Stimulated activated CD4-positive, alpha-beta T cell treated with anti-CD3 and anti-CD28 coated beads, TNF-alpha, amount 100 ng/mL, for 48 hours (primary cell): ENCODE results near the gene OR6S1.
A peak's percentile ranks its signal among the peaks of the same experiment; 100 is the strongest.
"Not testable (repeated sequence)": the region's sequence is repeated elsewhere in the genome, so short reads cannot be mapped to it uniquely, and the experiment has no call there.

ENCODE experiments used
- DNase-seq, 3 donors: peaks; one replicate each; pipeline ENCODE4 v3.0.0-alpha.2; 2020; ENCODE audit warnings: low read depth in 3 of 3

The OR6S1 gene

GRCh38 chr14:20631880-20632389, 9.6 kb downstream of the OR6S1 start:
- DNase-seq, result no peak

DNA sequence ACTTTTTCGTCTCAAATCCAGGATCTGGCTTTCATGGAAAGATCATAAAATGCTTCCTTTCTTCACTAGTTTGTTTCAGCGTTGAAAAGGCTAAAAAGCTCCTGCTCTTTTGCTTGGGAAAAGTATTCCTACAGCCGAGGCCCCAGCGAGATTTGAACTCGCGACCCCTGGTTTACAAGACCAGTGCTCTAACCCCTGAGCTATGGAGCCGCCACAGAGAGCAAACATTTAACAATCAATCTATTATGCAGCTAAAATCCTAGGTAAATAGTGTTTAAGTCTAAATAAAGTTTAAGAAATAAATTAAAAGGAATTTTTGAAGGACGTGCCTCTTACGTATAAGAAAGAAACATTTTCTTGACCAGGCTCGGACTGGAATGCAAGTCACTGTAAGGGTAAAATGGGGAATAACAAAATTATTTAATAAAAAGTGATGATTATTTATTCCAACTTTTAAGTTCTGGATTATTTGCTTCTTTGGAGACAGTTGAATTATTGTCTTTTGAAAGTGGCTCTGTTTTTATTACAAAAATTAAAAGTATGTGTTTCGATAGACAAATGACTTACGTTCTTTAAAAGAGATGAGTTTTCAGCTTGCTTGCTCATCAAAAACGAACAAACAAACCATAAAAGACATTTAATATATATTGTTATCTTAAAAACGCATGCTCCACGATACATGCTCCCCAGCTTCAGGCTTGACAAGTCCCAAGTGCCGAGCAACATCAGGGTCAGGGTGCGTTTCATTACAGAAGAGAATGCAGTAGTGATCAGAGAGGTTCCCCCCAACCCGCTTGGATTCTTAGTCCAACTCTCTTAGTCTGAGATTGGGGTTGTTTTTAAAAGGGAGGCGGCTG, 10.2 kb downstream of the OR6S1 start:
- peak in 2 of 3 donors; percentile 35 to 37 for DNase-seq

DNA sequence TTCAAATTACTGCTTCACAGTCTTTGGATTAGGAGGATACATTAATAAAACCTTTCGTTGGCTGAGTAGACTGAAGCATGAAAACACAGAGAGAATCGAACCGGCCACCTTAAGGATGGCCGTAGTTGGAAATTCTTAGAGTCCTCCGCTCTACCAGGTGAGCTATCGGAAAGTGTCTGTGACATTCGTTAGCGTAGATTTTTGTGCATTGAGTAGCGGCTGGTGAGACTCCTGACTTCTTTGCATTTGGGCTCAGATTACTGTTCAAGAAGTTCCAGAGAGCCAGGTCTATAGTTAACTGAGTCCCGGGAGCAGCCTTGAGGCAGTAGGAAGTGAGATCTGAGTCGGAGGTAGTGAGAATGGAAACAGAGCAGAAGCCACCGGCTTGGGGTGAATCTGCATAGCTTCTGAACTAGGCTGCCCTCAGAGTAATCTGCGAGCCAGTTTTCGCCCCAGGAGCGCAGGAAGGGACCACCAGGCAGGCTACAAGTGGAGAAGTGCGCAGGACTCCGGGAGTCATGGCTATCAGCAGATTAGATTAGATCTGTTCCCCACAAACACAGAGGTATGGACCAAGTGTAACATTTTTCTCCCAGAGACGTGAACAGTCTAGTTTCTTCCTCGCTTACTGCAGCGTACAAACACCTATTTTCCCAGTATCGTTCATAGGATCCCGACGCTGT, 11.0 kb downstream of the OR6S1 start:
- DNase-seq, result peak in 1 of 3 donors; percentile 37

GRCh38 chr14:20628063-20628854, 13.2 kb downstream of the OR6S1 start:
- no peak for DNase-seq

GRCh38 chr14:20627346-20628027, 14.0 kb downstream of the OR6S1 start:
- no peak for DNase-seq

DNA sequence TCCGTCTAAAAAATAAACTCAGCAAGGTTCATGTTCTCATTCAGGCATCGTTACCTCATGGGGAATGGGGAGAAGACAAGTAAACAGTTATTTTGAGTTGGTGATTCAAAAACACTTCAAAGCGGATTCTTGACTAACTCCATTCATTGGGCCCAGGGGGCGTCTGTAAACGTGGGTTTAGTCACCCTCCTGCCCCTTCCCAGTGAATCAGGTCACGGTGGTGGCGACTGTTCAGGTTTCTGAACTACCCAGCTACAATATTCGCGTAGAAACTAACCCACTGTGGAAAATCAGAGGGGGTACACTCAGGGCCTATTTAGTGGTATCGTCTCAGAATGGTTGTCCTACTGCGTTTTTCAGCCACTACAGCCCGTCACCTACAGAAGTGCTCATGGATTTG, 15.2 kb downstream of the OR6S1 start:
- DNase-seq, result no peak

GRCh38 chr14:20624495-20625070, 16.9 kb downstream of the OR6S1 start:
- DNase-seq, result no peak

DNA sequence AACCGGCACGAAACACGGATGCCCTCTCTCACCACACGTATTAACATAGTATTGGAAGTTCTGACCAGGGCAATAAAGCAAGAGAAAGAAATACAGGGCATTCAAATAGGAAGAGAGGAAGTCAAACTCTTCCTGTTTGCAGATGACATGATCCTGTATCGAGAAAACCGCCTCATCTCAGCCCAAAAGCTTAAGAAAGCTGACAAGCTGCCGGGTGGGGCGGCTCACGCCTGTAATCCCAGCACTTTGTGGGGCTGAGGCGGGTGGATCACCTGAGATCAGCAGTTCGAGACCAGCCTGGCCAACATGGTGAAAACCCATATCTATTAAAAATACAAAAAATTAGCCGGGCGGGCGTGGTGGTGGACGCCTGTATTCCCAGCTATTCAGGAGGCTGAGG, 17.7 kb downstream of the OR6S1 start:
- DNase-seq, result no peak

DNA sequence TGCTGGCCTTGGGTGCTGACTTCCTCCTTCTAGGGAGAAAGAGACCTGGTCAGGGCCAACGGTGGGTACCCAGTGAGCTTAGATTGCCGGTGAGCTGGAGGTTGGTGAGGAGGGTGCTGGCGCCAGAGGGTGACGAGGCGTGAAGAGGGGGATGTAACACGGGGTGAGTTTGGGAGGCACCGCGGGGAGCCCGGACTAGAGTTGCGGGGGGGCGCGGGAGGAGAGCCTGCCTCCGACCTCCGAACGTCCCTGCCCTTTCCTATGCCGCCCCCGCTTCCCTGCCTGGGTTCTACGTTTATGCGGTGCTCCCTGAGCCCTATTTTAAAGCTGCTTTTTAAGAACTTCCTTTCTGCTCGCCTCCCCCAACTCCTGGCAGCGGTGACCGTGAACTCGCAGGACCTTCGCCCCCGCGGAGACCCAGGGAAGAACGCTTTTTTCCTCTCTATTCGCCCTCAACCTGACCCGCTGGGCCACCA, 18.6 kb downstream of the OR6S1 start:
- no peak for DNase-seq

DNA sequence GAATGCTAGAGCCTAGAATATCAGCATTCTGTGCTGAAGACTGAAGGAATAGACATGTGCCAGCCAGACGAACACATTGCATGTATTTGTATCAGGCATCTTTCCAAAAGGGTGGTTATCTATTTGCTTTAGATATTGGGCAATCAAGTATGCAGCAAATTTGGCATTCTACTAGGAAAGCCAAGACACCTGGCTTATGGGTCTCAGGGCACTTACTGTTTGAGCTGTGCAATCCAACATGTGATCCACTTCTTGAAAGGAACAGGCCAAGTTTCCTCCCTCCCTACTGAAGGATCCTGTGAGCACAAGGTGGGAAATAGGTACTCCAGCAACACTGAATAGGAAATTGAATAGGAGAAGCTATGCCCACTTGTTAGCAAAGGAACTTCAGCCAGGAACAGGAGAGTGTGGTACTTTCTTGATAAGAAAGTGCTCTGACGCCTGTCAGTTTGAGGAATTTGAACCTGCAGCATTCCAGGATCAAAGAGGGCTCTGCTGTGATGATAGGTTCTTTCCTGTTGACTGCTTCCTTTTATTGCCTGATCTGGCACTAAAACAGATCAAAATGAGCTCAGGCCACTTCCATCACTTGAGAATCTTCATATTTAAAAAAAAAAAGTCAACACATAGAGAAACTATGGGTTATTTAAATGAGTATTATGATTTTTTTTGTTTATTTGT, 20.6 kb downstream of the OR6S1 start:
- no peak for DNase-seq

DNA sequence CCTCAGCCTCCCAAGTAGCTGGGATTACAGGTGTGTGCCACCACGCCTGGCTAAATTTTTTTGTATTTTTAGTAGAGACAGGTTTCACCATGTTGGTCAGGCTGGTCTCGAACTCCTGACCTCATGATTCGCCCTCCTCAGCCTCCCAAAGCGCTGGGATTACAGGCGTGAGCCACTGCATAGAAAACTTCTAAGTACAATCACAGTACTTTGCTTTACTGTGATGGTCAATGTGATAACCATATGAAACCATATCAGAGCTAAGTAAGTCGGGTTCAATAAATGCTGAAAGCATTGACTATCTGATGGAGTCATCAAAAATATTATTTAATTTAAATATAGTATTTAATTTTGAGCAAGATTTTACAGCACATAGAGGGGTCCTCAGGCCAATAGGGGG, 21.8 kb downstream of the OR6S1 start:
- DNase-seq, result not testable (repeated sequence)

- no peak for DNase-seq
Measured at GRCh38 chr14:20618271-20618749, 23.2 kb downstream of the OR6S1 start.

- DNase-seq, result no peak
Measured at GRCh38 chr14:20617138-20618003, 24.1 kb downstream of the OR6S1 start.

- DNase-seq, result no peak
Measured at GRCh38 chr14:20615996-20616395, 25.5 kb downstream of the OR6S1 start.

DNA sequence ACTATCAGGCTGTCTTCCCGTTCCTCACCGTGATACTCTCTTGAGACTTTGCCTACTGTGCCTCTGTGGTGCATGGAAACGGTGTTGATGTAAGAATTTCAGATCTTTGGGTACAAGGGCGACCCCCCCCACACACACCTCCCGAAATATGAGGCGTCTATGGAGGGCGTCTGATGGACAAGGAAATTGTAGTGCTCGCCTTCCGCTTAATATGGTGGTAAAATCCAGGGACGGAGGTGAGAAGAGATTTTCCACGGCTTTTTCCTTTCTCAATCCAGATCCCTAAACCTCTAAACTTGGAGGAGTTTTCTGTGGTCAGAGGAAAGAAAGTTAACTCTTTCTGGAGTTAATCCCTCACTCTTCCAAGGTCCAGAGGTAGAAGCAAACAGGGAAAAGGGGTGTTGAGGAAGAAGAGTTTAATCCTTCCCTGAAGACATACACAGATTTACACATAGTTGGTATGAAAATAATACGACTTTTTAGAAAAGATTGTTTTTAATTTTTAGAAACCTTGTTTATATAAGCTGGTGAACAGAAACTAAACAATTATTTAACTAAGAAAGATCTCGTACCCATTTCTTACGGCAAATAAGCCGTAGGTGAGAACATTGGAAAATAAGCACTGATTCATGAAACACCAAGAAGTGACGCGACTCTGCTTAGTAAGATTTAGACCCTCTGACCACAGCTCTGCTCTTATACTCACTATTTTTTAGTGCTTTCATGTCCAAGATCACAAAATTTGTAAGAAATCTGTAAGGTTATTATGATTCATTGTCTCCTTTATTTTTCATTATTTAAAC, 27.3 kb downstream of the OR6S1 start:
- no peak for DNase-seq

GRCh38 chr14:20613094-20614037, 28.1 kb downstream of the OR6S1 start:
- peak; percentile 70 to 87 (median 74) for DNase-seq

- no peak for DNase-seq
Measured at GRCh38 chr14:20612403-20612802, 29.1 kb downstream of the OR6S1 start.
